HS-5 (cell line): Measurements from ENCODE around the gene CNNM2.

Source experiments
- DNase-seq: peaks from one replicate; pipeline ENCODE4 v3.0.0-alpha.2; 2012; ENCODE audit warnings: low read depth

CNNM2 gene

GRCh38 chr10:103077020-103077419 is 158.9 kb downstream of the CNNM2 start:
- DNase-seq, result no peak

- no peak for DNase-seq
Observed at GRCh38 chr10:103077491-103078308, 159.6 kb downstream of the CNNM2 start.

- DNase-seq, result no peak
Observed at GRCh38 chr10:103078309-103078615, 160.2 kb downstream of the CNNM2 start.

- DNase-seq, result no peak
Observed at GRCh38 chr10:103078676-103079075, 160.6 kb downstream of the CNNM2 start.

- DNase-seq, result no peak
Observed at GRCh38 chr10:103079100-103079499, 161.0 kb downstream of the CNNM2 start.

GRCh38 chr10:103079946-103080345 is 161.9 kb downstream of the CNNM2 start:
- DNase-seq, result no peak

- DNase-seq, result no peak
Observed at GRCh38 chr10:103080891-103081581, 162.9 kb downstream of the CNNM2 start.

GRCh38 chr10:103082683-103083082 is 164.6 kb downstream of the CNNM2 start:
- no peak for DNase-seq

- DNase-seq, result no peak
Observed at GRCh38 chr10:103083266-103083976, 165.3 kb downstream of the CNNM2 start.

GRCh38 chr10:103083977-103084320 is 165.9 kb downstream of the CNNM2 start:
- no peak for DNase-seq

- no peak for DNase-seq
Observed at GRCh38 chr10:103086261-103086660, 168.2 kb downstream of the CNNM2 start.

GRCh38 chr10:103086799-103087198 is 168.7 kb downstream of the CNNM2 start:
- no peak for DNase-seq

- DNase-seq, result no peak
Observed at GRCh38 chr10:103089493-103089892, 171.4 kb downstream of the CNNM2 start.

- DNase-seq, result no peak
Observed at GRCh38 chr10:103090911-103091310, 172.8 kb downstream of the CNNM2 start.

GRCh38 chr10:103095005-103095404 is 176.9 kb downstream of the CNNM2 start:
- no peak for DNase-seq

GRCh38 chr10:103096130-103096529 is 178.0 kb downstream of the CNNM2 start:
- DNase-seq, result no peak

GRCh38 chr10:103098240-103098639 is 180.1 kb downstream of the CNNM2 start:
- no peak for DNase-seq

GRCh38 chr10:103100620-103101019 is 182.5 kb downstream of the CNNM2 start:
- DNase-seq, result no peak

GRCh38 chr10:103102195-103102594 is 184.1 kb downstream of the CNNM2 start:
- no peak for DNase-seq

GRCh38 chr10:103103989-103104388 is 185.9 kb downstream of the CNNM2 start:
- DNase-seq, result no peak

- no peak for DNase-seq
Observed at GRCh38 chr10:103104721-103105120, 186.6 kb downstream of the CNNM2 start.

GRCh38 chr10:103105462-103105861 is 187.4 kb downstream of the CNNM2 start:
- DNase-seq, result no peak

- no peak for DNase-seq
Observed at GRCh38 chr10:103106539-103106938, 188.4 kb downstream of the CNNM2 start.
